ENCODE measurements around the gene RAMP1.

RAMP1 gene

GRCh38 chr2:237961637-237962036 lies 102.2 kb downstream of the RAMP1 start:
- DNase-seq, result no peak

All from NCI-H2227 treated with DMSO at 0.1 percent for 48 hours (cell line).